Activated effector memory CD4-positive, alpha-beta T cell treated with anti-CD3 and anti-CD28 coated beads, Interleukin-2, amount 50 U/mL, for 16 hours (primary cell): ENCODE measurements around the gene SPACA6.
"Not testable (repeated sequence)": the region's sequence is repeated elsewhere in the genome, so short reads cannot be mapped to it uniquely, and the experiment has no call there.

Experiments
- DNase-seq: peaks from one replicate; pipeline ENCODE4 v3.0.0-alpha.2; 2020

The SPACA6 gene

DNA sequence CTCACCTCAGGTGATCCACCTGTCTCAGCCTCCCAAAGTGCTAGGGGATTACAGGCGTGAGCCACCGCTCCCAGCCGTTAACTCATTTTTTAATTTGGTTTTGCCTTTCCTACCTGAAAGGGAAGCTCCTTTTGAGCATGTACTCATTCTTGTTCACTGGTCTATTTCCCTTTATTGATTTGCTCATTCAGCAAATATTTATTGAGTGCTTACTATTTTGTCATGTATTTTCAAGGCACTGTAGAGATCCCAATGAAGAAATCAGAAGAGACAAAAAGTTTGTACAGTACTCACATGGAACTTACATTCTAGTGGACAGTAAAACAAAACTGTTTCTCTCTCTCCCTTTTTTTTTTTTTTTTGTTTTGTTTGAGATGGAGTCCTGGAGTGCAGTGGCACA is 13.8 kb downstream of the SPACA6 start:
- no peak for DNase-seq

DNA sequence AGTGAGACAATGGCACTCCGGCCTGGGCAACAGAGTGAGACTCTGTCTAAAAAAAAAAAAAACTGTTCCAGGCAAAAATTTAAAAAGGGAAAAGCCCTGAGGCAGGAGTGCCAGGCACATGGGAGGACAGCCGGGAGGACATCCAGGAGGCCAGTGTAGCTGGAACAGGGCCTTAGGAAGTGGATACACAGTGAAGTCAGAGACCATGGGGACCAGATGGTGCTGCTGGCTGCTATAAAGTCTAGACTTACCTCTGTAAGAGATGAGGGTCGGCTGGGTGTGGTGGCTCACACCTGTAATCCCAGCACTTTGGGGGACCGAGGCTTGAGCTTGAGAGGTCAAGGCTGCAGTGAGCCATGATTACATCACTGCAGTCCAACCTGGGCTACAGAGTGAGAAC is 15.7 kb downstream of the SPACA6 start:
- no peak for DNase-seq

- DNase-seq, result no peak
Observed at GRCh38 chr19:51709575-51709974, 16.4 kb downstream of the SPACA6 start.

GRCh38 chr19:51710163-51710562 is 17.0 kb downstream of the SPACA6 start:
- no peak for DNase-seq

DNA sequence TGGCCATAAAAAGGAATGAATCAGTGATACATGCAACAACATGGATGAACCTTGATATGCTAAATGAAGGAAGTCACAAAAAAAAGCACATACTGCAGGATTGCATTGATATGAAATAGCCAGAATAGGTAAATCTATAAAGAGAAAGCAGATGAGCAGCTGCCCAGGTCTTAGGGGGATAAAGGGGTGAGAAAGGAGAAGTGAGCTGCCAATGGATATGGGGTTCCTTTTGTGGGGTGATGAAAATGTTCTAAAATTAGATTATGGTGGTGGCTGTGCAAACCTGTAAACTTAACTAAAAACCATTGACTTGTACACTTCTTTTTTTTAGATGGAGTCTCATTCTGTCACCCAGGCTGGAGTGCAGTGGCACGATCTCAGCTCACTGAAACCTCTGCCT is 18.6 kb downstream of the SPACA6 start:
- DNase-seq, result no peak

GRCh38 chr19:51712461-51713081 is 19.4 kb downstream of the SPACA6 start:
- DNase-seq, result no peak

DNA sequence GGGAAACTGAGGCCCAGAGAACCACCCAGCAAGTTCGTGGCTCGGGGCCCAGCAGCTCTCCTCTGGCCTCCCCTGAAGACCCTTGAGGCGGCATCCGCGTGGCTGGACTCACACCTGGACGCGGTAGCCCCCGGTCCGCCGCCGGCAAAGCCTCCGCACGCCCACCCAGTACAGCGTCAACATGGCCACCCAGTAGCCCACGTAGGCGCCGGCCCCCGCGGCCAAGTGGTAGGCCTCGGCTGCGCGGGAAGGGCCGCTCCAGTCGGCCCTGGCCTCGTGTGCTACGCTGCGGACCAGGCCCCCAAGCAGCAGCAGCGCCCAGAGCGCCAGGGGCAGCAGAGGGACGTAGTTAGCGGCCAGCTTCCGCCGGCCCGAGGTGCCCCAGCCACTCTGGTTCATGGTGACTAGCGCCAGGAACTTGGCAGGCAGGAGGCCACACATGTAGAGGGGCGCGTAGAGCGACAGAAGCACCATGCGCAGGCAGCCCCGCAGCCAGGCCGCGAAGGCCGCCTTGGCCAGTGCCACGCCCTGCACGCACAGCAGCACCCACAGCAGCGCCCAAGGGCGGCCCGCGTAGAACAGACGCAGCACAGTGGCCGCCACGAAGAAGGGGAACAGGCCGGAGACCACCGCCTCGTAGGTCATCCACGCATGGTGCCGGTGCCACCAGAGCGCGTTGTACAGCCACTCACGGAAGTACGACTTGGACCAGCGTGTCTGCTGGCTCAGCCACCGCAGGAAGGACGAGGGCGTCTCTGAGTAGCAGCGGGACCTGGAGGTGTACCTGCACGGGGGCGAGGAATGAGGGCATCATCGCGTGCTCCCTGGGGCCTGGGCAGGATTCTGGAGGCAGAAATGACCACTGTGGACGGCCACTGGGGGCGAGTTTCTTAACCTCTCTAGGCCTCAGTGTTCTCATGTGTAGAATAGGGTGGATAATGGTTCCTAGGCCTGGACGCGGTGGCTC is 20.5 kb downstream of the SPACA6 start:
- DNase-seq, result no peak

DNA sequence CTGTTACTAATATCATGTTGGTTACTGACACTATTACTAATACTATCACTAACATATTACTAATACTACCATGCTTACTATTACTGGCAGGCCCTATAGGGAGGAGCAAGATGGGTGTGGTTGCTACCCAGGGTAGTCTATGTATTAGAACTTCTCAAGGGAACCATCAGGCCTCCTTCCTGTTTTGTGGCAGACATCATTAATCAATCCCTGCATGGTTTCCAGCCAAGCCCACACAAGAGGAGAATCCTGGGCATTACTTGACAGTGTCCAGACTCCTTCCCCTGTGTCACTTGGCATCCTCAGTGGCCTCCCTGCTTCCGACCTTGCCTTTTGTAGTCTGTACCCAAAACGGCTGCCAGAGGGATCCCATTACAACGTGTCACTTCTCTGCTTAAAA is 21.7 kb downstream of the SPACA6 start:
- DNase-seq, result no peak

- no peak for DNase-seq
Observed at GRCh38 chr19:51715850-51716249, 22.7 kb downstream of the SPACA6 start.

- DNase-seq, result no peak
Observed at GRCh38 chr19:51716925-51717324, 23.8 kb downstream of the SPACA6 start.

GRCh38 chr19:51719251-51719988 is 26.3 kb downstream of the SPACA6 start:
- no peak for DNase-seq

DNA sequence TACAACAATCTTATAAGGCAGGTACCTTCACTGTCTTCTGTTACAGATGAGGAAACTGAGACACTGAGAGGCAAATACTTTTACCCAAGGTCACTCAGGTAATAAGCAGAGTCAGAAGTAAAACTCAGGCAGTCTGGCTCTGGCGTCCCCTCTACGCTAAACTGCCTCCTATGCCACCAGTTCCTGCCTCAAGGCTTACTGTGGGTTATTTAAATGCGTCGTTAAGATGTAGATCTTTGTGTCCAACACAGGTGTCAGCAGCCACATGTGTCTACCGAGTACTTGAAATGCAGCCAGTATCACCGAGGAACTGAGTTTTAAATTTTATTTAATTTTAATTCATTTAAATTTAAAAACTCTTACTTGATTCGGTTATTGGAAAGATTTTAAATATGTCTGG is 28.8 kb downstream of the SPACA6 start:
- no peak for DNase-seq

DNA sequence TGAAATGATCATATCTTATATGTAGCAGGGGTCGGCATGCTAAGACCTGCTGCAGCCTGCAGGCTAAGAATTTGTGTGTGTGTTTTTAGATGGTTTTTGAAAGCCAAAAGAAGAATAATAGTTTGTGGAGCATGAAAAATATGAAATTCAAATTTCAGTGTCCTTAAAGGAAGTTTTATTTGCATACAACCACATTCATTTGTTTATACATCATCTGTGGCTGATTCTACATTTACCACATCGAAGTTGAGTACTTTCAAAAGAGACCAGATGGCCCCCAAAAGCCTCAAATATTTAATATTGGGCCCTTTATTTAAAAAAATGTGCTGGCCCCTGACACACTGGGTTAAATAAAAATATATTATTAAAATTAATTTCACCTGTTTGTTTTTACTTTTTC is 29.4 kb downstream of the SPACA6 start:
- no peak for DNase-seq

DNA sequence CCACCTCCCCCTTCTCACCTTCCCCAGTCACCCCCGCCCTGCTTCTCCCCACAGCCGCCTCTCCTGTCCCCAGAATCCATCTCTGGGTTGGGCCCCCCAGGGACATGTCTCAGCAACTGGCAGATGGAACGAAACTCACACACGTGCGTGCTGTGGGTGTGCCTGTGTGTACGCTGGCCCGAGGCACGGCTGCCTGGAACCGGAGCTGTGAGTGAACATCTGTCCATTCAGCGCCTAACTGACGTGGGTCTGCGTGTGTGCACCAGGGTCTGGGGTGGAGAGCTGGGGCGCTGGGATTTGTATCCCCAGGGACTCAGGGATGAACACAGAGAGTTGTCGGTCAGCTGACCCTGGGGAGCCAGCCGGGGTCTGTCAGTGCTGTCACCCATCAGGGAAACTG is 31.4 kb downstream of the SPACA6 start:
- DNase-seq, result no peak

- DNase-seq, result no peak
Observed at GRCh38 chr19:51726049-51726448, 32.9 kb downstream of the SPACA6 start.

GRCh38 chr19:51727349-51727880 is 34.3 kb downstream of the SPACA6 start:
- no peak for DNase-seq

- DNase-seq, result no peak
Observed at GRCh38 chr19:51729781-51730180, 36.7 kb downstream of the SPACA6 start.

- no peak for DNase-seq
Observed at GRCh38 chr19:51733742-51734522, 40.8 kb downstream of the SPACA6 start.

DNA sequence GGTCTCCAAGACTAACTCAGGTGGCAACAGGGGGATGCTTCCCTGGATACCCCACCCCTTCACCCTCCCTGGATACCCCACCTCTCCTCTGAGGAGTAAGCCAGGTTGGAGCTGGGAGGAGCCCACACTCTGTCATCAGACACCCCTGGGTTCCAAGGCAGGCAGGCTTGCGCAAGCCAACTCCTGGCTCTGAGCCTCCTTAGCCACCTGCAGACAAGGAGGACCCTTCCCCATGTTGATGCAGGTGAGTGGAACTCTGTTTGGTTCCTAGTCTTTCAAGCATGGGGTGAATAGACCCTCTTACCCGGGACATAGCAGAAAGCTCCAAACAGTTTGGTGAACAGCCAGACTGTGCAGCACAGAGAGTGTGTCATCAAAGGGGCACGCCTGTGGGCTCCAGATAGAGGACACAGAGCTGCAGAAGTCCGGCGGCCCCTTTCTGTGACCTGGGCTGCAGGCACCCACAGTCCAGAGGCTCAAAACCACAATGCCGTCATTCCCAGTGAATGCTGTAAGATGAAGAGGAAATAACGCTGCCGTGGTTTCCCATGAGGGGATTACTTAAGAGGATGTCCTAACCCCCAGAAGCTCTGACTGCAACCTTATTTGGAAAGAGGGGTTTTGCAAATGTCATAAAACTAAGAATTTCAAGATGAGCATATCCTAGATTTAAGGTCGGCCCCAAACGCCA is 42.8 kb downstream of the SPACA6 start:
- DNase-seq, result no peak

DNA sequence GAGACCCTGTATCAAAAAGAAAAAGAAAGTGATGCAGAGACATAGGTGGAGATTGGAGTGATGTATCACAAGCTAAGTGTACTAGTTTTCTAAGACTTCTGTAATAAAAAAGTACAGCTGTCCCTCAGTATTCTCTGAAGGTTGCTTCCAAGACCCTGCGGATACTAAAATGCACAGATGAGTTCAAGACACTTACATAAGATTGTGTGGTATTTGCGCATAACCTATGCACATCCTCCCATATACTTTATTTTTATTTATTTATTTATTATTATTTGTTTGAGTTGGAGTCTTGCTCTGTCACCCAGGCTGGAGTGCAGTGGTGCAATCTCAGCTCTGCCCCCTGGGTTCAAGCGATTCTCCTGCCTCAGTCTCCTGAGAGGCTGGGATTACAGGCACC is 44.3 kb downstream of the SPACA6 start:
- no peak for DNase-seq

DNA sequence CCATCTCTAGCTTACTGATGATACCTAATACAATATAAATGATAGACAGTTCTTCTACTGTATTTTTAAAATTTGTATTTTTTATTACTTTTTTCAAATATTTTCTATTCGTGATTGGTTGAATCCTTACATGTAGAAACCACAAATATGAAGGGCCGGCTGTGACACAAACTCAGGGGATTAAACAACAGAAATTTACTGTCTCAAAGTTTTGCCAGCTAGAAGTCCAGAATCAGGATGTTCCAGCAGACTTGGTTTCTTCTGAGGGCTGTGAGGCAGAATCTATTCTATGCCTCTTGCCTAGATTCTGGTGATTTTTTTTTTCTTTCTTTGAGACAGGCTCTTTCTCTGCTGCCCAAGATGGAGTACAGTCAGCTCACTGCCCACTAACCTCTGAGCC is 44.8 kb downstream of the SPACA6 start:
- no peak for DNase-seq

DNA sequence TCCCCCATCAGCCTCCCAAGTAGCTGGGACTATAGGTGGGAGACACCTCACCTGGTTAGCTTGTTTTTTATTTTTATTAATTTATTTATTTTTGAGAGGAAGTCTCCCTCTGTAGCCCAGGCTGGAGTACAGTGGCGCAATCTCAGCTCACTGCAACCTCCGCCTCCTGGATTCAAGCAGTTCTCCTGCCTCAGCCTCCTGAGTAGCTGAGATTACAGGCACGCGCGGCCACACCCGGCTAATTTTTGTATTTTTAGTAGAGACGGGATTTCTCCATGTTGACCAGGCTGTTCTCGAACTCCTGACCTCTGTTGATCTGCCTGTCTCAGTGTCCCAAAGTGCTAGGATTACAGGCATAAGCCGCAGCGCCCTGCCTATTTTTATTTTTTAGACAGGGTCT is 45.4 kb downstream of the SPACA6 start:
- not testable (repeated sequence) for DNase-seq
